ENCODE data around the gene VWF. TPM values are rescaled to one million over a fixed set of nuclear protein-coding genes. Genes with fewer than 3 reads are reported as not detected.

The VWF gene
- total and polyA plus RNA-seq, 10 of the 15 experiments (the other 5 are each of a cell fraction or from before 2014, with no cell fraction given): 0.08 to 0.23 TPM; not detected in 8

DNA sequence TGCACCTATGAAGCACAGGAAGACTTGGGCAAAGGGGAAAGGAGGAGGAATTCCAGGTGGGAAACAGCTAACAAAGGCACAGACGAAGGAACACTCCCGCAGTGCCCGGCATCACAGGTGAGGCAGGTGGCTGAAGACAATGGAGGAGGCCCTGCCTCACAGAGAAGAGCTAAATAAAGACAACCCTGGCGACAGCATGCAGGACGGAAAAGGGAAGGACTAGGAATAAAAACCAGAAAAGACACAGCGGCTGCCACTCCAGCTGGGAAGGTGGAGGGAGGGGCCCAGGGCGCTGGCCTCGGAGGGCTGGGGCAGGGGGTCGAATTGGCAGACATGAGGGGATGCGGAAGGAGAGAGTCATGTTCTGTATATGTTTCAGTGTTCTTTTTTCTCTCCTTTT lies 136.4 kb downstream of the VWF start:
- no peaks in the 10 kb centered on the region for H3K4me1 ChIP-seq (ENCODE audit: control insufficient read depth, insufficient read depth, low read length)
- no peaks in the 10 kb centered on the region for H4K20me1 ChIP-seq (ENCODE audit: control insufficient read depth, insufficient read depth)
- 35% methylated on average over 10 of the region's 10 CpGs for WGBS (ENCODE audit: insufficient coverage, insufficient replicate concordance, low lambda C conversion rate, missing lambda C conversion rate)
- ATAC-seq: no peak
- no peaks in the 10 kb centered on the region for H3K27me3 ChIP-seq (replicated peaks in 1 of 2; ENCODE audit: control insufficient read depth in 2 of 2, insufficient read depth in 2 of 2, low read length in 1 of 2)
- RAD21 ChIA-PET (ENCODE audit: unreplicated experiment): interaction anchor here (0.8 to 7.2 kb wide), 11 partner anchors 11 to 550 kb away, joined by 3 to 71 read pairs (median 4); no protein-coding TSS in a partner anchor
- H3K9ac ChIP-seq (ENCODE audit: control insufficient read depth, insufficient read depth, low read length): no peak overlapping the region
- DNase-seq (ENCODE audit: low read depth, low spot score): no peak
- in situ Hi-C loops (cut with MboI) (loop anchor here (5.0 kb wide), 2 partner anchors 54 to 299 kb away; no protein-coding TSS in a partner anchor), intact Hi-C loops (cut with micrococcal nuclease; ENCODE audit: unreplicated experiment) (loop anchor here (1.0 to 2.0 kb wide), 2 partner anchors 52 to 297 kb away; no protein-coding TSS in a partner anchor)
- no peak overlapping the region for H3K4me3 ChIP-seq
- H3K9me3 ChIP-seq (replicated peaks; ENCODE audit: control insufficient read depth, insufficient read depth, low read length): no peaks in the 10 kb centered on the region
- H3K27ac ChIP-seq (ENCODE audit: control insufficient read depth, insufficient read depth): no peak overlapping the region
- no peak overlapping the region for H3K4me2 ChIP-seq (ENCODE audit: control insufficient read depth, insufficient read depth)
- H2AFZ ChIP-seq (ENCODE audit: control insufficient read depth, low read depth, low read length): no peak overlapping the region
- FAIRE-seq: no peak
- CTCF ChIA-PET: interaction anchor here (0.6 to 10.9 kb wide), 28 partner anchors 9 to 474 kb away, joined by 3 to 256 read pairs (median 4); no protein-coding TSS in a partner anchor
- POLR2A ChIA-PET: no interaction called here
- no peaks in the 10 kb centered on the region for H3K36me3 ChIP-seq (ENCODE audit: control insufficient read depth in 2 of 2, insufficient read depth in 2 of 2, low read length in 1 of 2)
- no TSS peak for BruUV-seq (replicated peaks)
- SMC1A ChIA-PET (ENCODE audit: uncharacterized antibody, unreplicated experiment): interaction anchor here (0.6 to 5.4 kb wide), 10 partner anchors 9 to 298 kb away, joined by 3 to 65 read pairs (median 8); no protein-coding TSS in a partner anchor
- no peaks in the 10 kb centered on the region for H3K79me2 ChIP-seq (ENCODE audit: control insufficient read depth, insufficient read depth, low read length)
- TF ChIP-seq, protein P1, sequence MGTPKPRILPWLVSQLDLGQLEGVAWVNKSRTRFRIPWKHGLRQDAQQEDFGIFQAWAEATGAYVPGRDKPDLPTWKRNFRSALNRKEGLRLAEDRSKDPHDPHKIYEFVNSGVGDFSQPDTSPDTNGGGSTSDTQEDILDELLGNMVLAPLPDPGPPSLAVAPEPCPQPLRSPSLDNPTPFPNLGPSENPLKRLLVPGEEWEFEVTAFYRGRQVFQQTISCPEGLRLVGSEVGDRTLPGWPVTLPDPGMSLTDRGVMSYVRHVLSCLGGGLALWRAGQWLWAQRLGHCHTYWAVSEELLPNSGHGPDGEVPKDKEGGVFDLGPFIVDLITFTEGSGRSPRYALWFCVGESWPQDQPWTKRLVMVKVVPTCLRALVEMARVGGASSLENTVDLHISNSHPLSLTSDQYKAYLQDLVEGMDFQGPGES (IDR thresholded peaks at IDR 0.05): no peak
- no peak for TF ChIP-seq IKZF1 (conservative IDR thresholded peaks at IDR 0.05)
- no peak for TF ChIP-seq LARP7 (IDR thresholded peaks at IDR 0.05)
- TF ChIP-seq, protein P2, sequence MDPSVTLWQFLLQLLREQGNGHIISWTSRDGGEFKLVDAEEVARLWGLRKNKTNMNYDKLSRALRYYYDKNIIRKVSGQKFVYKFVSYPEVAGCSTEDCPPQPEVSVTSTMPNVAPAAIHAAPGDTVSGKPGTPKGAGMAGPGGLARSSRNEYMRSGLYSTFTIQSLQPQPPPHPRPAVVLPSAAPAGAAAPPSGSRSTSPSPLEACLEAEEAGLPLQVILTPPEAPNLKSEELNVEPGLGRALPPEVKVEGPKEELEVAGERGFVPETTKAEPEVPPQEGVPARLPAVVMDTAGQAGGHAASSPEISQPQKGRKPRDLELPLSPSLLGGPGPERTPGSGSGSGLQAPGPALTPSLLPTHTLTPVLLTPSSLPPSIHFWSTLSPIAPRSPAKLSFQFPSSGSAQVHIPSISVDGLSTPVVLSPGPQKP (IDR thresholded peaks at IDR 0.05; ENCODE audit: low read depth, low read length): no peak
- TF ChIP-seq, protein P3, sequence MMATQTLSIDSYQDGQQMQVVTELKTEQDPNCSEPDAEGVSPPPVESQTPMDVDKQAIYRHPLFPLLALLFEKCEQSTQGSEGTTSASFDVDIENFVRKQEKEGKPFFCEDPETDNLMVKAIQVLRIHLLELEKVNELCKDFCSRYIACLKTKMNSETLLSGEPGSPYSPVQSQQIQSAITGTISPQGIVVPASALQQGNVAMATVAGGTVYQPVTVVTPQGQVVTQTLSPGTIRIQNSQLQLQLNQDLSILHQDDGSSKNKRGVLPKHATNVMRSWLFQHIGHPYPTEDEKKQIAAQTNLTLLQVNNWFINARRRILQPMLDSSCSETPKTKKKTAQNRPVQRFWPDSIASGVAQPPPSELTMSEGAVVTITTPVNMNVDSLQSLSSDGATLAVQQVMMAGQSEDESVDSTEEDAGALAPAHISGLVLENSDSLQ (IDR thresholded peaks at IDR 0.05): no peak
- no peak for TF ChIP-seq SMC3 (IDR thresholded peaks at IDR 0.05; ENCODE audit: borderline replicate concordance, low read length)
- TF ChIP-seq NFYA (IDR thresholded peaks at IDR 0.05; ENCODE audit: borderline replicate concordance, low read depth, low read length): no peak
- no peak for TF ChIP-seq MTA2 (IDR thresholded peaks at IDR 0.05; ENCODE audit: low read depth)
- TF ChIP-seq EGR1 (IDR thresholded peaks at IDR 0.05; ENCODE audit: borderline replicate concordance in 1 of 2, low read depth in 2 of 2, low read length in 2 of 2): no peak
- no peak for TF ChIP-seq SREBF2 (IDR thresholded peaks at IDR 0.05; ENCODE audit: low read length)
